GM23338 (cell line): ENCODE data around the gene ARHGEF2. TPM values are rescaled to one million over a fixed set of nuclear protein-coding genes. Genes with fewer than 3 reads are reported as not detected.
A peak's percentile ranks its signal among the peaks of the same experiment; 100 is the strongest.
"Not testable (repeated sequence)": the region's sequence is repeated elsewhere in the genome, so short reads cannot be mapped to it uniquely, and the experiment has no call there.

Experiments
- ATAC-seq: fragments of 200-7000 bp; cut with Tn5 transposase; 3 replicates; pipeline ENCODE4 v1.9.1; 2020
- DNase-seq: peaks from one replicate; pipeline ENCODE4 v3.0.0-alpha.2; 2015; ENCODE audit warnings: low spot score
- H2AFZ ChIP-seq: fragments of 200-600 bp; sonication (generic); 2 replicates; pipeline ENCODE4 v1.8.0; 2016; ENCODE audit warnings: antibody characterized with exemption, mild to moderate bottlenecking, moderate library complexity
- H3F3A ChIP-seq: fragments of 200-600 bp; sonication (generic); replicated peaks from 2 replicates; pipeline ENCODE4 v1.8.0; 2017; ENCODE audit warnings: antibody characterized with exemption, mixed run types, low read depth
- H3K27ac ChIP-seq: fragments of 200-600 bp; sonication (generic); 2 replicates; pipeline ENCODE4 v1.6.1; 2016; ENCODE audit warnings: low read depth
- H3K27me3 ChIP-seq: fragments of 200-600 bp; sonication (generic); 2 replicates; pipeline ENCODE4 v1.8.0; 2016; ENCODE audit warnings: mild to moderate bottlenecking, mixed run types, moderate library complexity; ENCODE audit not compliant: insufficient read depth
- H3K36me3 ChIP-seq: fragments of 200-600 bp; sonication (generic); 2 replicates; pipeline ENCODE4 v1.8.0; 2016; ENCODE audit warnings: mild to moderate bottlenecking; ENCODE audit not compliant: insufficient read depth
- H3K4me1 ChIP-seq: fragments of 200-600 bp; sonication (generic); 2 replicates; pipeline ENCODE4 v1.8.0; 2016; ENCODE audit warnings: mild to moderate bottlenecking, moderate library complexity; ENCODE audit not compliant: insufficient read depth
- H3K4me2 ChIP-seq: fragments of 200-600 bp; sonication (generic); 2 replicates; pipeline ENCODE4 v1.7.1; 2017; ENCODE audit warnings: mixed run types
- H3K4me3 ChIP-seq: fragments of 200-600 bp; sonication (generic); 2 replicates; pipeline ENCODE4 v1.6.1; 2016; ENCODE audit warnings: mixed run types
- H3K79me2 ChIP-seq: fragments of 200-600 bp; sonication (generic); replicated peaks from 2 replicates; pipeline ENCODE4 v1.8.0; 2017; ENCODE audit warnings: mild to moderate bottlenecking; ENCODE audit not compliant: insufficient read depth
- H3K9me2 ChIP-seq: fragments of 200-600 bp; sonication (generic); 2 replicates; pipeline ENCODE4 v1.8.0; 2017; ENCODE audit not compliant: insufficient read depth
- H4K20me1 ChIP-seq: fragments of 200-600 bp; sonication (generic); replicated peaks from 2 replicates; pipeline ENCODE4 v1.8.0; 2017; ENCODE audit warnings: mild to moderate bottlenecking; ENCODE audit not compliant: insufficient read depth
- H3K27ac Mint-ChIP-seq: 2 replicates; pipeline ENCODE4 v1.8.0; 2020; ENCODE audit warnings: inconsistent platforms, mild to moderate bottlenecking, moderate library complexity, mixed read lengths
- H3K27me3 Mint-ChIP-seq: 3 replicates; pipeline ENCODE4 v1.8.0; 2022; ENCODE audit warnings: low read depth, mild to moderate bottlenecking, moderate library complexity, mixed read lengths, inconsistent platforms; ENCODE audit not compliant: insufficient read depth, poor library complexity
- H3K36me3 Mint-ChIP-seq: 3 replicates; pipeline ENCODE4 v1.8.0; 2021; ENCODE audit warnings: low read depth, mild to moderate bottlenecking, inconsistent platforms, moderate library complexity, mixed read lengths
- H3K4me1 Mint-ChIP-seq: 3 replicates; pipeline ENCODE4 v1.8.0; 2020; ENCODE audit warnings: mild to moderate bottlenecking, inconsistent platforms, mixed read lengths
- H3K4me3 Mint-ChIP-seq: 3 replicates; pipeline ENCODE4 v1.8.0; 2021; ENCODE audit warnings: moderate library complexity, mild to moderate bottlenecking, inconsistent platforms, mixed read lengths
- H3K9me3 Mint-ChIP-seq: 3 replicates; pipeline ENCODE4 v1.8.0; 2020; ENCODE audit warnings: moderate library complexity, mild to moderate bottlenecking, inconsistent platforms, mixed read lengths
- EZH2 ChIP-seq: fragments of 200-600 bp; sonication (generic); IDR thresholded peaks from one replicate; pipeline ENCODE4 v1.8.0; 2017; ENCODE audit warnings: antibody characterized with exemption, mild to moderate bottlenecking, low read depth; ENCODE audit not compliant: unreplicated experiment
- JUNB ChIP-seq: IDR thresholded peaks from one replicate; pipeline ENCODE4 v1.6.1; 2016; ENCODE audit warnings: antibody characterized with exemption; ENCODE audit not compliant: unreplicated experiment
- polyA plus RNA-seq: library from polyadenylated mRNA; unstranded; fragments of >200 nt; fragmentation: Nextera tagmentation; extraction: Ambion mirVana; gene quantifications from 2 replicates; pipeline ENCODE4 v1.2.1, GENCODE V29; 2016
- total RNA-seq: library from RNA; depleted of rRNA; stranded (reverse); fragments of >200 nt; shearing (Covaris generic); gene quantifications from 2 replicates; pipeline ENCODE4 v1.2.3, GENCODE V29; 2014
- TF ChIP-seq, protein P1 (sequence below): IDR thresholded peaks from 2 replicates; pipeline ENCODE4 v1.6.1; 2016; ENCODE audit warnings: antibody characterized with exemption

Gene ARHGEF2
- total and polyA plus RNA-seq, 2 experiments from 2014 or later = 23.0 to 87.6 TPM

GRCh38 chr1:155932081-155932480, 46.3 kb downstream of the ARHGEF2 start:
- Histone ChIP-seq H2AFZ (no peak overlapping the region), H3F3A (peaks cover 16% of the 10 kb centered on the region), H3K27me3 (no peaks in the 10 kb centered on the region), H3K9me2 (no peaks in the 10 kb centered on the region), H3K4me1 (peaks cover 16% of the 10 kb centered on the region), H4K20me1 (peaks cover 46% of the 10 kb centered on the region), H3K4me3 (0 out of 2 replicates have a peak overlapping the region, but pooled peaks have one; percentile 13), H3K36me3 (peaks cover 58% of the 10 kb centered on the region), H3K4me2 (peak overlapping the region; percentile 94), H3K27ac (0 out of 2 replicates have a peak overlapping the region, but pooled peaks have one; percentile 61), H3K79me2 (peaks cover 62% of the 10 kb centered on the region)
- H3K36me3 Mint-ChIP-seq = peaks cover 26% of the 10 kb centered on the region
- H3K4me3 Mint-ChIP-seq = peak overlapping the region; percentile 49
- no peak overlapping the region for H3K27ac Mint-ChIP-seq
- no peak for DNase-seq
- peaks cover 6% of the 10 kb centered on the region for H3K27me3 Mint-ChIP-seq
- H3K4me1 Mint-ChIP-seq = peaks cover 7% of the 10 kb centered on the region; the same call in 2 of the 3 replicates
- no peaks in the 10 kb centered on the region for H3K9me3 Mint-ChIP-seq
- no peak for TF ChIP-seq JUNB
- ATAC-seq = no peak

DNA sequence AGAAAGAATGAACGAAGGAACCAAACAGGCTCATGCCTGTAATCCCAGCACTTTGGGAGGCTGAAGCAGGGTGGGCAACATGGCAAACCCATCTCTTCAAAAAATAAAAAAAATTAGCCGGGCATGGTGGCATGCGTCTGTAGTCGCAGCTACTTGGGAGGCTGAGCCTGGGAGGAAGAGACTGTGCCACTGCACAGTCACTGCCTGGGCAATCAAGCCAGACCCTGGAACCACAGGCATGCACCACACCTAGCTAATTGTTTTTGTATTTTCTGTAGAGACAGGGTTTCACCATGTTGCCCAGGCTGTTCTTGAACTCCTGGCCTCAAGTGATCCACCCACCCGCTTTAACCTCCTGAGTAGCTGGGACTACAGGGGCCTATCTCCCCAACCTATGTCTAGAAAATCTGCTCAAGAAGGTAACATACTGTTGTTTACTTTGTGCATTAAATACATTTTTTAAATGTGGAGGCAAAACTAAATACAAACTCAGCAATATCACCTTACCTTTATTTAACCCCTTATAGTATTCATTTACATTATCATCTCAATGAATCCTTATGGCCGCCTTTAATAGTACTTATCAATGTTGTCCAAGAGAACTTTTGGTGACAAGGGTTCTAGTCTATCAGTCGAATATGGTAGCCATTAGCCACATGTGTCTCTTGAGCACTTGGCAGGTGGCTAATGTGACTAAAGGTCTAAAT, 46.9 kb downstream of the ARHGEF2 start:
- no peak overlapping the region for H2AFZ ChIP-seq
- Mint-ChIP-seq H3K9me3 (no peaks in the 10 kb centered on the region), H3K4me3 (peak overlapping the region; percentile 49), H3K4me1 (peaks cover 7% of the 10 kb centered on the region; the same call in 2 of the 3 replicates), H3K27me3 (peaks cover 7% of the 10 kb centered on the region), H3K36me3 (peaks cover 32% of the 10 kb centered on the region), H3K27ac (no peak overlapping the region)
- H3K27ac ChIP-seq = no peak overlapping the region
- no peaks in the 10 kb centered on the region for H3K9me2 ChIP-seq
- DNase-seq = no peak
- no peaks in the 10 kb centered on the region for H3K27me3 ChIP-seq
- peak overlapping the region; percentile 94 for H3K4me2 ChIP-seq
- peaks cover 16% of the 10 kb centered on the region for H3K4me1 ChIP-seq
- H4K20me1 ChIP-seq = peaks cover 52% of the 10 kb centered on the region
- H3K36me3 ChIP-seq = peaks cover 64% of the 10 kb centered on the region
- ATAC-seq = no peak
- TF ChIP-seq EZH2 = no peak
- TF ChIP-seq, protein P1, sequence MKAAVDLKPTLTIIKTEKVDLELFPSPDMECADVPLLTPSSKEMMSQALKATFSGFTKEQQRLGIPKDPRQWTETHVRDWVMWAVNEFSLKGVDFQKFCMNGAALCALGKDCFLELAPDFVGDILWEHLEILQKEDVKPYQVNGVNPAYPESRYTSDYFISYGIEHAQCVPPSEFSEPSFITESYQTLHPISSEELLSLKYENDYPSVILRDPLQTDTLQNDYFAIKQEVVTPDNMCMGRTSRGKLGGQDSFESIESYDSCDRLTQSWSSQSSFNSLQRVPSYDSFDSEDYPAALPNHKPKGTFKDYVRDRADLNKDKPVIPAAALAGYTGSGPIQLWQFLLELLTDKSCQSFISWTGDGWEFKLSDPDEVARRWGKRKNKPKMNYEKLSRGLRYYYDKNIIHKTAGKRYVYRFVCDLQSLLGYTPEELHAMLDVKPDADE = no peak
- peaks cover 22% of the 10 kb centered on the region for H3F3A ChIP-seq
- 0 out of 2 replicates have a peak overlapping the region, but pooled peaks have one; percentile 13 for H3K4me3 ChIP-seq
- H3K79me2 ChIP-seq = peaks cover 68% of the 10 kb centered on the region

- Histone ChIP-seq H4K20me1 (peaks cover 57% of the 10 kb centered on the region), H3K36me3 (peaks cover 72% of the 10 kb centered on the region), H3F3A (peaks cover 24% of the 10 kb centered on the region), H3K79me2 (peaks cover 73% of the 10 kb centered on the region), H3K4me1 (peaks cover 16% of the 10 kb centered on the region)
- not testable (repeated sequence) for H3K9me2 ChIP-seq, H3K27ac Mint-ChIP-seq, H3K27me3 Mint-ChIP-seq, H3K4me1 Mint-ChIP-seq, H3K4me2 ChIP-seq, H3K27me3 ChIP-seq, H3K9me3 Mint-ChIP-seq, H3K4me3 ChIP-seq, DNase-seq, ATAC-seq, H3K27ac ChIP-seq, H2AFZ ChIP-seq
- Mint-ChIP-seq H3K36me3 (peaks cover 40% of the 10 kb centered on the region), H3K4me3 (peak overlapping the region; percentile 42; the same call in 2 of the 3 replicates)
Measured at GRCh38 chr1:155930725-155931124, 47.6 kb downstream of the ARHGEF2 start.
